NCI-H1694 treated with DMSO at 0.1 percent for 48 hours (cell line): ENCODE measurements around the gene REPS2.

Experiments
- DNase-seq: peaks from one replicate; lab custom pipeline; 2025; lab: John Stamatoyannopoulos, UW

REPS2 gene

DNA sequence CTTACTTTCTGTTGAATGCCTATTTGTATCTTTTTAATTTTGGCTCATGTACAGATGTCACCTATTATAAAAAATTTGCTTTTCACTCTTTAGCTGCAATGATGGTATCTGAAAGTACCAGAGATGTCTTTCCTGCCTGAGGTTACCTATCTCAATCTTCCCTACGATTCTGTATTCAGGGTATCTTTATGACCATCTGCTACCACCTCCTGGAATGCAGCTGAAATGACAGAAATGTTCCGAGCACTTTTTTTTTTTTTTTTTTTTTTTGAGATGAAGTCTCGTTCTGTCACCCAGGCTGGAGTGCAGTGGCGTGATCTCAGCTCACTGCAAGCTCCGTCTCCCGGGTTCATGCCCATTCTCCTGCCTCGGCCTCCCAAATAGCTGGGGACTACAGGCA is 136.4 kb downstream of the REPS2 start:
- peak; percentile 32 for DNase-seq

DNA sequence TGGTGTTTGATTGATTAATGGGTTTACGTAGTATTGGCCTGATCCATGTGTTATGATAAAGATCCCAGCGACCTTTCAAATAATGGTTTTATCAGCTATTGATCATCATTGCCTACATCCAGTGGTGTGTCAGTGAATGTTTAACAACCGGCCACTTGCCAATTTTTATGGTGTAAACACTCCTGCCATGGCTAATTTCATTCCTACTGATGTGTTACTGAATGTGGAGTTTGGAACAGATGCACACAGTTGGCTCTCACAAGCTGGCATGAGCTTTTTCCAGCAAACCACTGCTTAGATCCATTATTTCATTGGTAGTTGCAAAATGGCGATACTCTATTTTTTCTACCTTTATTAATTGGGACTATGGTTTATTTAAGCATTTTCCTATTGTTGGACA is 139.9 kb downstream of the REPS2 start:
- peak; percentile 52 for DNase-seq

DNA sequence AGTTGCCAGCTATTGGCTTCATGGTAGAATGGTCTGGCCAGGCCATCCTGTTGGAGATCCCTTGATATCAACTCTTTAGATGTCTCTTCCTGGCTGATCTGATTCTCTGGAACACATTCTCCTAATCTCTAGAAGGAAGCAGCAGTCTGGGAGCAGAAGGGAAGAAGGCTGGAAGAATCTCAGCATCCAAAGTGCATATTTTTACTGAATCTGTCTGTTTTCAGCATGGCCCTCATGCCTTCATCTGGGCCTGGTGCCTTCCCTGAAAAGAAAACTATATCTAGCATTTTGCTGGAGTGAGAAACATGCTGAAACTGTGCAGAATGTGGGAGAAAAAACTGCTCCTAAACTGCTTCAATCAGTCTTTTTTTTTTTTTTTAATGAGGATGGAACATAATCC is 148.7 kb downstream of the REPS2 start:
- no peak for DNase-seq

DNA sequence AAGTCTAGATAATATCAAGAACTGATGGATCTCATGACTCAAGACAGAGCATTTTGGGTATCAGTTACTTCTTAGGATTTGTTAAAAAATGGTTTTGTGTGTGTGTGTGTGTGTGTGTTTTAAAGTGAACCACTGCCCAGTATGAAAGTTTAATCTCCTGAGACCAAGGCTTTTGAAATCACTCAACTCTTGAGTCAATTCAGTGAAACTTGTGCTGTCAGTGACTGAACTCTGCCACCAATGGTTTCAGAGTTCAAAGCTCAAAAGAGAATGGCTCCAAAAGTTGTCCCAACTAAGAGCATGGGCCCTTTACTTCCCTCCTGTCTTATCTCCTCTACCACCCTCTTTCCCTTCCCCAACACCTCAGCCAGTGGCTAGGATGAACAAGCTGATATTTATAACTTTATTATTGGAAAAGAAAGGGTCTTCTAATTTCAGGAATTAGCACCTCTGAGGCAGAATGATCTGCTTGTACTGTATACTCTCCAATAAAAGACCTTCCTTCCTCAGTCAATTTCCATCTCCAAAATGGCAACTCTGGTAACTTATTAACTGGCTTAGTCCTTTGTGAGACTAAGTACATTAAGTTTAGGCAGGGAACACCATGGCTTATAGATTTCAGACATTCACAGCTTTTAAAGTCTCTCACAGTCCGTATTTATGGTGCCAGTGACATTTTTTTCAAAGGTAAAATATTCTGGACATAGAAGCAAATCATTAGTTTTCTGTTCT is 152.2 kb downstream of the REPS2 start:
- DNase-seq, result no peak

DNA sequence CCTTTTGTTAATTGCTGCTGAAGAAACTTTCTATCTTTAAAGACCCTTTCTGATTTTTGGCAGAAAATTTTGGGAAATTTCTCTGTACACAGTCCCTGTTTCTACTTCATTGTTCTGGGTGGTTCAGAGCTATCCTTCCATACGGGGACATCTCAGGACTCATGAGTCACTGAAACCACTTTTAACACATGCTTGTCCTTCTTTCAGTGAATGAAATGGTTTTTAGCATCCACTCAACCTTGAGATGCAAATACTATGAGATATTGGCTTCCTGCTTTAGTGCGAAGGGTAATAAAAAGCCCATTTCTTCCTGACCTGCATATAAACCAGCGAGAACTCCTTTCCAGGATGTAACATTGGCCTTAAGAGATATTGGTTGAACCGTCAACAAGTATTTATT is 158.0 kb downstream of the REPS2 start:
- no peak for DNase-seq

DNA sequence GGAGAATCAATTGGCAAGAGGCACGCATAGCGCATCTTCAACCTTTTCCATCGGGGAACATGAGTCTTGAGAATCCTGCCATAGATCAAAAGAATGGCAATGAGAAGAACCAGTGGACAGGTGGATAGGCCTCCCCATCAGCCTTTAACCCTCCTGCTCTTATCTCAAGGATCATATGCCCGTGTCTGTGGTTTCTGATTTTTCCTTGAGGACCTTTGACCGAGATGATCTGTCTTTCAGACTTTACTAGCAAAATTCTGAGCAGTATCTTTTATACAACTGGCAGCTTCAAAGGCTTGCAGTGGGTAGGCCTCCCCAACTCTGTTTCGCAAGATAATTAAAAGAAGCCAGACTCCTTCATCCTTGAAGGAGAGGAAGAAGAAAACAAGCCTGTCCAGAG is 174.4 kb downstream of the REPS2 start:
- no peak for DNase-seq

DNA sequence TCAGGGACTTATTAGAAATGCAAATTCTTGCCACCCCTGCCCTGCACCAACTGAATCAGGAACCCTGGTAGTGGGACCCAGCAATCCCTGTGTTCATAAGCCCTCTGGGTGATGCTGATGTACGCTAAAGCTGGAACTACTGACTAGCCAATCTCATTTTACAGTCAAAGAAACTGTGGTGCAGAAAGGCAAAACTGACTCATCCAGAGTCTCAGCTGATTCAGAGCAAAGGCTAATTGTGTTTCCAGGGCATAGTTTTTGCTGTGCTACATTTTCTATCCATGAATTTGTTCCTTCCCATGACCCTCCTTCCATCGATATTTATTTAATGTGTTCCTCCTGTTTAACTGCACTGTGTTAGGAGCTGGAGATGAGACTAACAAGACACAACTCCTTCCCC is 207.5 kb downstream of the REPS2 start:
- DNase-seq, result no peak

DNA sequence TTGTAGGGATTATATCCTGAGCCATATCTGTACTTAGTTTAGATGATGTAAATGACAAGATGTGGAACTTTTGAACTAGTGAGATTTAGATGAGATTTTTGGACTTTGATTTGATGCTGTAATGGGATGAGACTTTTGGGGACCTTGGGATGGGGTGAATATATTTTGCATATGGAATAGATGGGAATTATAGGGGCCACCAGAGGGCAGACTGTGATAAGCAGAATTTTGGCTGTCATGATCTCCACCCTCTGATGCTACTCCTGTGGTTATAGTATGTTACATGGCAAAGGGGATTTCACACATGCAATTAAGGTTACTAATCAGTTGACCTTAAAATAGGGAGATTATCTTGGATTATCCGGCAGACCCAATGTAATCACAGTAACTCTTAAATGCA is 214.5 kb downstream of the REPS2 start:
- DNase-seq, result no peak

DNA sequence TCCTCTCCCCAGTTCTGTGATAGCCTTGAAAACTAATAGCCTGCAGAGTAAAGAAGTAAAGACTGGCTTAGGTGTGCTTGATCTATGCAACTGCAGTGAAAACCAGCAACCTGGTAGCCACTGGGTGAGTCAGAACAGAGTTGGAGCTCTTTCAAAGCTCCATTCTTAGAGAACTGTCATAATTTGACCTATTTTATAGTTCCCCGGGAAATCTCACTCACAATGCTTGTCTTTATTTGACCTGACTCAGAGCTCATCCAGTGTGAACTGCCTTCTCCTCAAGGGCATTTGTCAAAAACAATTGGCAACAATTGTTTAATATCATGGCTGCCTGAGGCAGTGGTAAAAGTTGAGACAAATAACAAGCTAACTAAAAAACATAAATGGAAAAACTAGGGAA is 215.5 kb downstream of the REPS2 start:
- no peak for DNase-seq

DNA sequence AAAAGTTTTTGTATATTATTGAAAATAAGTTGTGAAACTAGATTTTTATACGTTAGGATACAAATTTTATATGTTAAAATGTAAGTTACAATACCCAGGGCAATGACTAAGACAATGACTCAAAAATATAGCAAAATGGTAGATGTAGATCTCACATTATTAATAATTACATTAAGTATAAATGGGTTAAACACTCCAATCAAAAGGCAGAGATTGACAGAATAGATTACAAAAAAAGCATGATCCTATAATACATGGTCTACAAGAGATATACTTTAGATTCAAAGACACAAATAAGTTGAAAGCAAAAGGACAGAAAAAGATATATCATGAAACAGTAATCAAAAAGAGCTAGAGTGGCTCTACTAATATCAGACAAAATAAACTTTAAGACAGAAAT is 217.6 kb downstream of the REPS2 start:
- no peak for DNase-seq

DNA sequence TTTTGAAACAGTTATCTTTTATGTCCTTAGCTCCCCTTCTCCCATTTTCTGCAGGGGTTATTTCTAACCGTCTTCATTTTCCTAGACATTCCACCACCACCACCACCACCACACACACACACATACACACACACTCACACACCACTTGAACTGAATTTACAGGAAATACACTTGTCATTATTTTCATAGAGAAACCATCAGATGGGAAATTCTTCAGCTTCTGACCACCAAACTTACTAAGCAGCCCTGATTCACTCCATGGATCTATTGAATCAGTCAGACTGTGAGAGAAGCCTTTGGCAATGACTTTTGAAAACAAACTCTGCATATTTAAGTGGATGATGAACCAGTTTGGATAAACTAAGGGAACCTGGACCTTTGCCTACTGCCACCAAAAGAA is 218.5 kb downstream of the REPS2 start:
- DNase-seq, result no peak

DNA sequence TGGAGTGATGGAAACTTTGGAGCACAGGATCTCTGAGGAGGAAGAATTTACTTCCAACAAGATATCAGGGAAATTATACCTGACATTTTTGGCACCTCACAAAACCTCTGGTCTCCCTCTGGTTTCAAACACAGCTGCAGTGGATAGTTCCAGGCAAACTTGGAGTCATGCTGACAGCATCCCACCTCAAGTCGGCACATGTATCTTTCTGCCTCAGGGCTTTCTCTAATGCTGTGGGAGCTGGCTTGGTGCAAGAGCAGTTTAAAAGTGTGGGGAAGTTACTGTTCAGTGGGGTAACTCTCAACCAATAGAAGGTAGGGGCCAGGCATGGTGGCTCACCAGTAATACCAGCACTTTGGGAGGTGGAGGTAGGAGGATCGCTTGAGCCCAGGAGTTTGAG is 221.5 kb downstream of the REPS2 start:
- DNase-seq, result no peak

DNA sequence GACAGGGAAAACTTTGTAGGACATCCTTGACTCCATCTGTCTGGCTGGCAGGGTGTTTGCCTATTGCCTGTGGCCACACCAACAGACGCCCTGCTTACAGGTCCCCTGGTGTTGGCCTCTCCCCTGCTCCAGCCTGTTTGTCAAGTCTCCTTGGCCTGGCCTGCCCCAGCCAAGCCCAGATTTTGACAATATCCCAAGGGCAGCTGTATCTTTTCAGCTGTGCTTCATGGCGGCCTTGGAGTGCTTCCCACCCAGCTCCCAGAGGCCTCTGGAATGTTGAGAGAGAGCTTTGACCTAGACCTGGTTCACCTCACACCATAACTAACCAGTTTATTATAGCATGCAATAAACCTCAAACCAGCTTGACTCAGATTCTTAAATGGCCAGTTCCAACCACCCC is 224.5 kb downstream of the REPS2 start:
- DNase-seq, result no peak

DNA sequence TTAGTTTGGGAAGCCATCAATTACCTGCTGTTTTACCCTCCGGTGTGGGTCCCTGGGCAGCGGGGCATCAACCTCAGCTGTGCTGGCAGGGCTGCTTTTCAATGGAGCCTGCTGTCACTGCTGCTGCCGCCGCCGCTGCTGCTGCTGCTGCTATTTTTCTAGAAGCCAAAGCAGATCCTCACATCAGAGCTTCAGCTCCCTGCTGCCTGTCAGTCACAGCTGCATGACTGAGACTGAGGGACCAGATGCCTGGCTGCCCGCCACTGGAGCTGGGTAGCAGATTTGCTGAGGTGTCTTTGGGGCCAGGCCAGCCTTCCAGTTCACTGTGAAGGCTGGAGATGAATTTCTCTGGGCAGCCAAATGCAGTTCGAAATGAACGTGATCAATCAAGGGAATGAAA is 228.2 kb downstream of the REPS2 start:
- DNase-seq, result peak; percentile 30

DNA sequence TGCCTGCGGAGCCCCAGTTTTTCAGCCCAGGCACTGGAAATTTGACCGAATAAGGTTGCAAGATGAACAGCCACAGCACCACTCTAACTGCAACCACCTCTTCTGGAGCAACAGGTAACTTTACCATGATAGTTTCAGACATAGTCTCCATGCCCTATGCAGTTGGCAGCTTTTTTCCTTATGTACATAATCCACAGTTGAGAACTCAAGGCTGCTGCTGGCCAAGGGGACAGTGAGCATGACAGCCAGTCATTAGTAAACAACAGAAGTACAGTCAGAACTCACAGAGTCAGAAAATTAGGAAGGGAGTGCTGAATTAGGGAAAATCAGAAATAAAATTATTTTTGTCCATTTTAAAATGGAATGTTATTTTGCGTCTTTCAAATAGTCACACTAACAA is 235.9 kb downstream of the REPS2 start:
- DNase-seq, result no peak

DNA sequence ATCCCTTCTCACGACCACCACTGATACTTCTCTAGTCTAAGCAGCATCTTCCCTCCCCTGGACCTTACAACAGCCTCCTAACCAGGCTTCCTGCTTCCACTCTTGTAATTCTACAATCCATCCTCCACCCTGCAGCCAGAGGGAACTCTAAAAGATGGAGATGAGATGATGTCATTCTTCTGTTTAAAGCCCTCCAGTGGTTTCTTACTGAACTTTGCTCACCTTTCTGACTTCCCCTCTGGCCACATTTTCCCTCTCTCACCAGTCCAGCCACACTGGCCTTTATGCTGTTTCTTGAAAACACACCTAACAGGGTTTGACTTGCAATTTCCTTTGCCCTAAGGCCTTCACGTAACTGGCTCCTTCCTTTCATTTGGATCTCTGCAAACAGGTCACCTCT is 237.1 kb downstream of the REPS2 start:
- no peak for DNase-seq

DNA sequence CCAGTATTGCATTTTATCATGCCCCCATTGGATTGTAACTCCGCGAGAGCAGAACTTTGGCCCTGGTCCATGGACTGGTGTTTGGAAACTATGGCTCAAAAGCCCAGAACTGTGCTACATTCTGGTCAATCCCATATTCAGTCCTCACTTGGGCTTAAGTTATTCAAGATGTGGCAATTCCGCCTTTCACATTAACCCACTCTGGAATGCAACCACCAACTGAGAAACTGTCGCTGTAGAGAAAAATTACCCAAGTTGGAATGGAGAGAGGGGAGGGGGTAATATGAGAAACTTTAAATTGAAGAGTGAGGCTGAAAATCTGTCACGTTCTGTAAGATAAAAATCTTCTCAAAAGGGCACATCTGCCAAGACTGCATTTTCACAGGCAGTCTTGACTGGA is 239.0 kb downstream of the REPS2 start:
- no peak for DNase-seq

DNA sequence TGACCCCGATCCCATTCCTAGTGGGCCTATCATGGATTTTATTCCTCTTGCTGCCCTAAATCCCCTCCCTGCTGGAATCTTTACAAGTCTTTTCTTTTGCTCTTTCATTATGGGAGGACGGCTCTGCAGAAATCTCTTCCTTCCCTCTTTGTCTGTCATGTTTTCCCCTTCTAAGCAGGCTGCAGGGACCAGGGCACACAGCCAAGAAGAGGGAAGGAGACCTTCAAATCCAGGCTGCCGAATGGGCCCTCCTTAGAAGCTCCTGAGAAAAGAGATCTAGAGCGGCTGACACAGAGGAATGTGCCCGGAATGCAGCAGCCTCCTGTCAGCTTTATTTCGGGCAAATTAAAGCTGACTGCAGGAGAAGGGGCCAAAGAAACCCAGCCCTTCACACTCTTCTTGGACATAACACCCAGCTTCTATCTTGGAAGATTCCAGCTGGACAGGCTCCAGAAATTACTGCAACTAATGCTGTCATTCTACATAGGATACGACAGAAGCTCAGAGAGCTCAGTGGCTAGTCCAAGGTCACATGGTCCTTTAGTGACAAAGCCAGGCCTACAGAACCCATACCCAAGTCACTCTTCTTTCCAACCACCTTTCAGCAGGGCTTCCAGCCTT is 240.8 kb downstream of the REPS2 start:
- no peak for DNase-seq

DNA sequence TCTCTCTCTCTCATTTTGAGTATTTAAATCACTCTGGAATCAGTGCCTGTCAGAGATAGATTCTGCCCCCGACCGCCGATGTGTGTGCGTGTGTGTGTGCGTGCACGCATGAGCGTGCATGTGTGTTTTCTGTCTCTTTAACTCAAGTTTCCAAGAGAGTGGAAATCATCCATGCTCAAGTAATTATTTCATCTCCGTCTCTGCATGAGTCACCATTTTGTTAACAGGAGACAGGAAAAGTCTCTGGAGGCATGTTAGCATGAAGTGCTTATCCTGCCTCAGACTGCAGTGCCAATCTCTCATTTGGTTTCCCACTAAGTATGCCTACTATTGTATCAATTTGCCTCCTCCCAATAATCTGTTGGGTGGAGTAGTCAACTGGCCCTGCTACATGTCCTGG is 245.6 kb downstream of the REPS2 start:
- no peak for DNase-seq
